ENCODE measurements around the gene ABI3BP.

Gene ABI3BP

GRCh38 chr3:100715176-100715575 lies 278.0 kb downstream of the ABI3BP start:
- DNase-seq, result no peak

GRCh38 chr3:100710261-100710968 lies 282.8 kb downstream of the ABI3BP start:
- peak; percentile 73 for DNase-seq

DNA sequence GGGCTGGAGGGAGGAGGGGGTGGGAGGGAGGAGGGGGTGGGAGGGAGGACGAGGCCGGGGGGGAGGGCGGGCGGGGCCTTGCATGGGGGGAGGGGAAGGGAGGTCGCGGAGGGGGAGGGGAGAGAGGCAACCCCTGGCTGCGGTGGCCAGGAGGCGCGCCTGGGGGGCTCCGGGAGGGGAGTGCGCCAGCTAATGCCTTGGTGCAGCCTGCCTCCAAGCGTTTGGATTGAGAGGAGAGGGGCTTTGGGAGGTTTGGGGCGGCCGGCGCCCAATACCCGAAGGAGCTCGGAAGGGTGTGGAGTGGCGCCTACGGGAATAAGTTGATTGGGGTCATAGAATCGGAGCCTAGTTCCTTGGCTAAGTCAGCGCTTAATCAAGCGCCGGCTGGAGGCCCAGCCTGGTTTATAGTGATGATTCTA lies 283.4 kb downstream of the ABI3BP start:
- DNase-seq, result peak; percentile 21

GRCh38 chr3:100708989-100709841 lies 284.0 kb downstream of the ABI3BP start, which contains the start of gene TFG:
TSS of gene TFG (plus strand) at chr3:100709494. CDS start at chr3:100713686, 4,192 bp downstream.
- DNase-seq, result peak; percentile 100

DNA sequence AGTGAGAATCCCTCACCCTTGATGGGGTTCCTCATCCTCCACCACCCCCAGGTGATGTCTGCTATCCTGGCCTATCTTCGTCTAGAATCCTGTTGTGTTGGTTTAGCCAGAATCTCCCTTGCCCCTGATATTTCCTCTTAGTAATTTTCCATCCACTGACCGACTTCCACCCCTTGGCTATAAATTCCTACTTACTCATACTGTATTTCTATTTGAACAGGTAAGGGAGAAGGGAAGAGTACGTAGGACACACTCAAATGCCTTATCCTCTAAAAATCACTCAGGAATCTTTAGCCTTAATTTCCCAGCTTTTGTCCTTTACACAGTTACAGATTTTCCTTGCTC lies 284.6 kb downstream of the ABI3BP start:
- DNase-seq, result no peak

DNA sequence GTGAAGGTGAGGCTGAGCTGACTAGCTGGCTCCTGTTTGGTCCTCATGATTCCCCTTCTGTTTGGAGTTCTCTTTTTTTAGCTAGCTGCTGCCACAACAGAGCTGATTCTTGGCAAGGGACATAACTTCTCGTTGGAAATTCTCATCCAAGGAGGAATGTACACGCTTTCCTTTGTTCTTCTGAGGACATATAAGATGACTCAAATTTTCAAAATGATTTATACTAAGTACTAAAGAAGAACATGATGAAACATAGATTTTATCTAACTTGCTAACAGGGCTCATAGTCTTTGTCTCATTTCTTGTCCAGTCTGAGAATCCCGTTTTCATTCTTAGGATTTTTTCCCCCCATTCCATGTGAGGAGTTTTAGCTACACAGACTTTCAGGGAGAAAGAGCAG lies 286.9 kb downstream of the ABI3BP start:
- DNase-seq, result peak; percentile 81

DNA sequence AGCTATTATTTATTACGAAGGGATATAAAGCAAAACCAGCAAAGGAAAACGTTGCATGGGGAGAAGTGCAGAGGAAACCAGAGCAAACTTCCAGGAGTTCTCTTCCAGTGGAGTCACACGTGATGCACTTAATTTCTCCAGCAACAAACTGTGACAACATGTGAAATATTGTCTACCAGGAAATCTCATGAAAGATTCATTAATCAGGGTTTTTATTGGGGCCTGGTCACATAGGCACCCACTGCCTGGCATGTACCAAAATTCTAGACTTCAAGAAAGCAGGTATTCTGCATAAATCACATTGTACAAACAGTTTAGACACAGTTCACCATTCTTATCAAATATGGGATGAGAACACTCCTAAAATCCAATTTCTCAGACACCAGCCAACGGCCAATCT lies 289.4 kb downstream of the ABI3BP start:
- no peak for DNase-seq

DNA sequence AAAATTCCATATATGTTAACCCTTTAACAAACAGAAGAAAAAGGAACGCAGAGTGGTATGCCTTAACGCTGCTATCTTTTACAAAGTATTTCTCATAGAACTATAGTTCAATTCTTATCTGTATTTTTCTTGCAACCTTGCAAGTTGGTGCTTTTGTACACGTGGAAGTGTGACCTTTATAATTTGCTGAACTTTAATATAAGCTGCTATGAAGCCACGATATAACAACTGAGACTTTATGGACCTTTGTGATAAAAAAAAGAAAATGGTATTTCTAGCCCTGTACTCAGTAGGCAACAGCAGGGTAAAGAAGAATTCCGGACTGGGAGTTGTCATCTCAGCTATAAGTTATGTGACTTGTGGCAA lies 290.3 kb downstream of the ABI3BP start:
- no peak for DNase-seq

DNA sequence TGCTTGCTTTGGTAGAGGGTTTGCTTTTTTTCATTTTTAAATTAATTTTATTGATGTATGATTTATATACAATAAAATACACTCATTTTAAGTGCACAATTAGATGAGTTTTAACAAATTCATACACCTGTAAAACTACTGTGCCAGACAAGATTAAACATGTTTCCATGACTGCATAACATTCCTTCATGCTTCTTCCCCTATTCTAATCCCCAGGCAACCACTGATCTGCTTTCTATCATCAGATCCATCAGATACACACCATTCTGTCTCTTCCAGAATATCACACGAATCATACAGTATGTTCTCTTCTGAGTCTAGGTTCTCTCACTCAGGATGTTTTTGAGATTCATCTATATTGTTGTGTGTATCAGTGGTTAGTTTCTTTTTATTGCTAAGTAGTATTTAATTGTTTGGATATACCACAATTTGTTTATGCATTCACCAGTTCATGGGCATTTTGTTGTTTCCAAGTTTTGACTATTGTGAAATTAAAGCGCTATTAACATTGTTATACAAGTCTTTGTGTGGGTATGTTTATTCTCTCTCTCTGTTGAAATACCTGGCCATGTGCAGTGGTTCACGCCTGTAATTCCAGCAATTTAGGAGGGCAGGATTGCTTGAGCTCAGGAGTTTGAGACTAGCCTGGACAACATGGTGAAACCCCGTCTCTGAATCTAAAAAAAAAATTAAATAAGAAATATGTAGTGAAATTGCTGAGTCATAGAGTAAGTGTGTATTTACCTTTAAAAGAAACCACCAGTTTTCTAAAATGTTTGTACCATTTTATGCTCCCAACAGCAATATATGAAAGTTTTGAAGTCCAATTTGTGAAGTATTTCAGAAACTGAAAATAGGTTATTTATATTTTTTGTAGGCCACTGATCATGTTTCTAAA lies 290.9 kb downstream of the ABI3BP start:
- DNase-seq, result no peak

GRCh38 chr3:100700708-100701107 lies 292.5 kb downstream of the ABI3BP start:
- DNase-seq, result no peak
